ENCODE measurements around the gene ERC1. TPM values are rescaled to one million over a fixed set of nuclear protein-coding genes. Genes with fewer than 3 reads are reported as not detected.

Gene ERC1
- total and polyA plus RNA-seq, 7 donors: 5.4 to 97.8 (median 34.6) TPM

DNA sequence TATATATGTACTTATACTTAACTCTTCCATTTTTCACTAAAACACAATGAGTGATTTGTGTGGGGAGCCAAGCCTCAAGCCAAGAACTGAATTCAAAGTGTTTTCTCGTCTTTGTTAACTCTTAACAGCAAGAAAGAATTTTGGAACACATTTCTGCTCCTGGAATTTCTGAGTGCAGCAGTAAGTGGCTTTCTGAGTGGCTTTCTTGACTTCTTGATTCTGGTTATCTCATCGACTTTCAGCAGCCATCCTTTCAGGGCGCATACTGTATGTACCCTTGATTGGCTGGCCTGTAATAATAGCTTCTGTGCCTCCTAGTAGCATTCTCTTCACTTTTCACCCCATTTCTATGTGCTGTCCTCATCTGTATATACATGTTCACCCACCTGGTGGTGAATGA is 446.0 kb downstream of the ERC1 start:
- no peak for DNase-seq
- intact Hi-C loops (cut with DNase I): no loop called here
- Histone ChIP-seq H3K4me1 (peaks cover 0 to 20% (median 3%) of the 10 kb centered on the region in 4 donors), H3K36me3 (no peaks in the 10 kb centered on the region), H3K4me3 (no peak overlapping the region), H3K27me3 (no peaks in the 10 kb centered on the region), H3K9me3 (no peaks in the 10 kb centered on the region), H3K27ac (no peak overlapping the region)
- 89 to 95% methylated on average over 3 of the region's 3 CpGs for WGBS, 2 donors
- TF ChIP-seq, protein P1, sequence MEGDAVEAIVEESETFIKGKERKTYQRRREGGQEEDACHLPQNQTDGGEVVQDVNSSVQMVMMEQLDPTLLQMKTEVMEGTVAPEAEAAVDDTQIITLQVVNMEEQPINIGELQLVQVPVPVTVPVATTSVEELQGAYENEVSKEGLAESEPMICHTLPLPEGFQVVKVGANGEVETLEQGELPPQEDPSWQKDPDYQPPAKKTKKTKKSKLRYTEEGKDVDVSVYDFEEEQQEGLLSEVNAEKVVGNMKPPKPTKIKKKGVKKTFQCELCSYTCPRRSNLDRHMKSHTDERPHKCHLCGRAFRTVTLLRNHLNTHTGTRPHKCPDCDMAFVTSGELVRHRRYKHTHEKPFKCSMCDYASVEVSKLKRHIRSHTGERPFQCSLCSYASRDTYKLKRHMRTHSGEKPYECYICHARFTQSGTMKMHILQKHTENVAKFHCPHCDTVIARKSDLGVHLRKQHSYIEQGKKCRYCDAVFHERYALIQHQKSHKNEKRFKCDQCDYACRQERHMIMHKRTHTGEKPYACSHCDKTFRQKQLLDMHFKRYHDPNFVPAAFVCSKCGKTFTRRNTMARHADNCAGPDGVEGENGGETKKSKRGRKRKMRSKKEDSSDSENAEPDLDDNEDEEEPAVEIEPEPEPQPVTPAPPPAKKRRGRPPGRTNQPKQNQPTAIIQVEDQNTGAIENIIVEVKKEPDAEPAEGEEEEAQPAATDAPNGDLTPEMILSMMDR (IDR thresholded peaks at IDR 0.05): no peak
- TF ChIP-seq POLR2AphosphoS5 (IDR thresholded peaks at IDR 0.05) (no peak), EP300 (IDR thresholded peaks at IDR 0.05) (no peak), POLR2A (IDR thresholded peaks at IDR 0.05) (no peak)

DNA sequence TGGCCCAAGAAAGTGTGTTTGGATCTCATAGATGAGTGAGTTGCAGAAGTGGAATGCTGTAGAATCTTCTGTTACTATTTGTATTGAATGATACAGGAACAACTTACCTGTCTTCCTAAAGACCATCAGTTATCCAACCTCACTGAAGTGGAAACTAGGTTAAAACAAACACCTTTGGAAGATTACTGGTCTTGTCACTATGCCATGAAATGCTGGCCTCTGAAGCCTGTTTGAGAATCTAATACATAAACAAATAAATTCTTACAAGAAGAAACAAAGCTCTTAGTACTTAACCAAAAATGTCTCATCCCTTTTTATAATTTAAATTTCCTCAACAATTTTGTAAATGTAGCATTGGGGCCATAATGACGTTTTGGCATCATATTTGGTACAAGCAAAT is 448.2 kb downstream of the ERC1 start:
- Histone ChIP-seq H3K27me3 (no peaks in the 10 kb centered on the region), H3K36me3 (no peaks in the 10 kb centered on the region), H3K4me1 (peaks cover 0 to 34% (median 14%) of the 10 kb centered on the region in 4 donors), H3K9me3 (no peaks in the 10 kb centered on the region), H3K27ac (no peak overlapping the region), H3K4me3 (no peak overlapping the region)
- no peak for TF ChIP-seq EP300 (IDR thresholded peaks at IDR 0.05)
- TF ChIP-seq POLR2AphosphoS5 (IDR thresholded peaks at IDR 0.05): no peak
- TF ChIP-seq, protein P1 (IDR thresholded peaks at IDR 0.05): no peak
- TF ChIP-seq POLR2A (IDR thresholded peaks at IDR 0.05): no peak
- intact Hi-C loops (cut with DNase I): no loop called here
- 82 to 84% methylated on average over 1 of the region's 1 CpG for WGBS, 2 donors
- DNase-seq: no peak

DNA sequence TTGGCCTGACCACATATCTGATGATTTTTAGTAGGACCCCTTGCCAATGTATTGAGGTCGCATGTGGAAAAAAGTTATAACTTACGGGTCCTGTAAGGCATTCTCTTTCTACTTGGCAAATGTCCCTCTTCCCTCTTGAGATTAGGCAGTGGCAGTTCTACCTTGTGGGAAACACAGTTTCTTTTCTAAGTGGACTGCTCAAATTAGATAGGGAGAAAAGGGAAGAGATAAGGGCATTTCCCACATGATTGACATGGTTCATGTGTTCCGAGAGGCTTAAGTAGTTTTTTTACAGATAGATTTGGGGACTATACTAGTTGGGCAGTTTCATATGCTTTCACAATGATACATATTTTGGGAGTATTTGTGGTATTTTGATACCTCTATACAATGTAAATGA is 448.7 kb downstream of the ERC1 start:
- DNase-seq: no peak
- Histone ChIP-seq H3K27ac (no peak overlapping the region), H3K9me3 (no peaks in the 10 kb centered on the region), H3K4me3 (no peak overlapping the region), H3K4me1 (peaks cover 0 to 37% (median 17%) of the 10 kb centered on the region in 4 donors), H3K36me3 (no peaks in the 10 kb centered on the region), H3K27me3 (no peaks in the 10 kb centered on the region)
- TF ChIP-seq POLR2AphosphoS5 (IDR thresholded peaks at IDR 0.05) (no peak), POLR2A (IDR thresholded peaks at IDR 0.05) (no peak)
- intact Hi-C loops (cut with DNase I): no loop called here
- 92 to 97% methylated on average over 3 of the region's 3 CpGs for WGBS, 2 donors

DNA sequence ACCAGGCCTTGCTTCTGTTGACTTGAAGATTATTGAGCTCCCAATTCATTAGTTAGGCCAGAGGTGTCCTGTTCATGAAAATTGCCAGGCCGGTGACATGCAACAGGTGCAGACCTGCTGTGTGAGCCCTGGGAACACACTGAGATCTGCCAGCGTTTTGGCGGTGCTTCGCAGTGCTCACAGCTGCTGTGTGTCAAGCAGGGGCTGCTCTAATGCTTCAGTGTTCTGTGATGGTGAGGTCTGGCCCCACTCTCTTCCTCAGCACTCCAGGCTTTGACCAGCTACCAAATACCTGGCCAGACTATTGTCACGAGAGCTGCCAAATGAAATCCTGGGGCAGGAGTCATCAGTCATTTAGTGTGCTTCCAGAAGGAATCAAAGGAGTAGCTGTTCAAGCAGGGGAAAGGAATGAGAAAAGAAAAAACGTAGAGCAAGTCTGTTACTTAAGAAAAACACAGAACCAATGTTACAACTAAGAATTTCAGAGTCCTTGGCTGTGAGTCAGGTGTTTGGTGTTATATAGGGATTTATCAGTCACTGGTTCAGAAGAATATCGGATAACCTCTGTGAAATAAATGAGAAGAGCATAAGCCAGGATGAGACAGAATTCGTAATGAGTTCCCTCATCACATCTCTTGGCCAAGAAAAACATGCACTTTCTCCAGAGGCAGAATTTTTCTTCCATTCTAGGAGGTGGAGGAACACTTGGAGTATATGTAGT is 452.6 kb downstream of the ERC1 start:
- TF ChIP-seq POLR2A (IDR thresholded peaks at IDR 0.05) (no peak), POLR2AphosphoS5 (IDR thresholded peaks at IDR 0.05) (peak in 2 of 4 donors; percentile 43 to 45), EP300 (IDR thresholded peaks at IDR 0.05) (no peak)
- TF ChIP-seq, protein P1 (IDR thresholded peaks at IDR 0.05): no peak
- DNase-seq: peak; percentile 65
- Histone ChIP-seq H3K27me3 (no peaks in the 10 kb centered on the region), H3K9me3 (no peaks in the 10 kb centered on the region), H3K36me3 (peaks cover 0 to 1% (median 0%) of the 10 kb centered on the region in 4 donors), H3K4me1 (peaks cover 0 to 22% (median 16%) of the 10 kb centered on the region in 4 donors), H3K27ac (peak overlapping the region; percentile 60 to 81 (median 76)), H3K4me3 (peak overlapping the region in 2 of 4 donors; percentile 23 to 28)
- intact Hi-C loops (cut with DNase I): no loop called here
- WGBS, 2 donors: 84 to 94% methylated on average over 8 of the region's 8 CpGs

DNA sequence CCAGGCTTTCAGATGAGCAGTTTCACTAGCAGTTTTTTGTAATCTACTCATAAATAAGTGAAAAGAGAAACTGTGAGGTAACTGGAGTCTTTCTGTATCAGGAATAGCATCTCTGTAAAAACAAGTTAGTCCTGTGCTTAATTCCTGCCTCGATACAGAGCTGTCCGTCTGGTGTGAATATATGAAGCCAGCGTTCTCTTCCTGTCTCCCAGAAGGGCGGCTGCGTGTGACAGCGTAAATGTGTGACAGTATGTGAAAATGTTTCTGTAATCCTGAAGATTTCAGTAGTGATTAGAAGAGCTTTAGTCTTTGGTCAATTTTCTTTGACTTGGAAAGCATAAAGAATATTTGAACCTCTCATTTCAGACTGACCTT is 453.1 kb downstream of the ERC1 start:
- Histone ChIP-seq H3K4me1 (peaks cover 0 to 22% (median 16%) of the 10 kb centered on the region in 4 donors), H3K27me3 (no peaks in the 10 kb centered on the region), H3K4me3 (peak overlapping the region in 2 of 4 donors; percentile 23 to 28), H3K27ac (peak overlapping the region; percentile 60 to 81 (median 76)), H3K9me3 (no peaks in the 10 kb centered on the region), H3K36me3 (peaks cover 0 to 4% (median 0%) of the 10 kb centered on the region in 4 donors)
- 91 to 96% methylated on average over 6 of the region's 6 CpGs for WGBS, 2 donors
- TF ChIP-seq, protein P1 (IDR thresholded peaks at IDR 0.05): no peak
- no peak for TF ChIP-seq POLR2A (IDR thresholded peaks at IDR 0.05)
- TF ChIP-seq POLR2AphosphoS5 (IDR thresholded peaks at IDR 0.05): no peak
- no peak for TF ChIP-seq EP300 (IDR thresholded peaks at IDR 0.05)
- DNase-seq: no peak
- intact Hi-C loops (cut with DNase I): no loop called here
